Activated naive CD8-positive, alpha-beta T cell treated with anti-CD3 and anti-CD28 coated beads, Interleukin-2, amount 50 U/mL, for 24 hours (primary cell): Measurements from ENCODE around the gene TMCO6.
"Not testable (repeated sequence)": the region's sequence is repeated elsewhere in the genome, so short reads cannot be mapped to it uniquely, and the experiment has no call there.

Experiments
- ATAC-seq: fragments of 150-1000 bp; cut with Tn5 transposase; one replicate; pipeline ENCODE4 v1.10.0; 2021
- DNase-seq: peaks from one replicate; pipeline ENCODE4 v3.0.0; 2021
- H3K27ac Mint-ChIP-seq: one replicate; pipeline ENCODE4 v1.8.0; 2021; ENCODE audit warnings: mild to moderate bottlenecking, mixed read lengths
- H3K27me3 Mint-ChIP-seq: one replicate; pipeline ENCODE4 v1.8.0; 2021; ENCODE audit warnings: mixed read lengths
- H3K36me3 Mint-ChIP-seq: one replicate; pipeline ENCODE4 v1.8.0; 2021; ENCODE audit warnings: low read depth, mixed read lengths
- H3K4me1 Mint-ChIP-seq: one replicate; pipeline ENCODE4 v1.8.0; 2021; ENCODE audit warnings: mixed read lengths
- H3K4me3 Mint-ChIP-seq: one replicate; pipeline ENCODE4 v1.8.0; 2021; ENCODE audit warnings: mild to moderate bottlenecking, moderate library complexity, mixed read lengths
- H3K9me3 Mint-ChIP-seq: one replicate; pipeline ENCODE4 v1.8.0; 2021; ENCODE audit warnings: mixed read lengths

TMCO6 gene

GRCh38 chr5:140609126-140609525 is 30.1 kb upstream of the TMCO6 start:
- Mint-ChIP-seq H3K4me1 (peaks cover 11% of the 10 kb centered on the region), H3K4me3 (no peak overlapping the region), H3K36me3 (no peaks in the 10 kb centered on the region), H3K27me3 (peaks cover 11% of the 10 kb centered on the region), H3K9me3 (no peaks in the 10 kb centered on the region), H3K27ac (no peak overlapping the region)
- DNase-seq: no peak
- no peak for ATAC-seq

GRCh38 chr5:140611020-140611521 is 28.2 kb upstream of the TMCO6 start:
- H3K9me3 Mint-ChIP-seq: no peaks in the 10 kb centered on the region
- ATAC-seq (no peak), DNase-seq (no peak)
- H3K27me3 Mint-ChIP-seq: peaks cover 11% of the 10 kb centered on the region
- peaks cover 11% of the 10 kb centered on the region for H3K4me1 Mint-ChIP-seq
- H3K36me3 Mint-ChIP-seq: no peaks in the 10 kb centered on the region
- no peak overlapping the region for H3K4me3 Mint-ChIP-seq
- no peak overlapping the region for H3K27ac Mint-ChIP-seq

GRCh38 chr5:140622301-140622700 is 16.9 kb upstream of the TMCO6 start:
- no peaks in the 10 kb centered on the region for H3K36me3 Mint-ChIP-seq
- ATAC-seq (no peak), DNase-seq (no peak)
- no peak overlapping the region for H3K27ac Mint-ChIP-seq
- H3K4me1 Mint-ChIP-seq: no peaks in the 10 kb centered on the region
- no peak overlapping the region for H3K4me3 Mint-ChIP-seq
- peaks cover 3% of the 10 kb centered on the region for H3K9me3 Mint-ChIP-seq
- H3K27me3 Mint-ChIP-seq: peaks cover 17% of the 10 kb centered on the region

- Mint-ChIP-seq H3K9me3 (peaks cover 10% of the 10 kb centered on the region), H3K27me3 (peaks cover 20% of the 10 kb centered on the region)
- not testable (repeated sequence) for H3K27ac Mint-ChIP-seq, DNase-seq, H3K36me3 Mint-ChIP-seq, H3K4me1 Mint-ChIP-seq, ATAC-seq, H3K4me3 Mint-ChIP-seq
These were observed 16.2 kb upstream of the TMCO6 start for GRCh38 chr5:140623061-140623460.

- H3K27me3 Mint-ChIP-seq: peaks cover 15% of the 10 kb centered on the region
- not testable (repeated sequence) for H3K4me3 Mint-ChIP-seq, ATAC-seq, H3K36me3 Mint-ChIP-seq, DNase-seq, H3K4me1 Mint-ChIP-seq, H3K27ac Mint-ChIP-seq
- H3K9me3 Mint-ChIP-seq: peaks cover 13% of the 10 kb centered on the region
These were observed 14.4 kb upstream of the TMCO6 start for GRCh38 chr5:140624886-140625285.

- DNase-seq: no peak
- no peak for ATAC-seq
- Mint-ChIP-seq H3K9me3 (peaks cover 13% of the 10 kb centered on the region), H3K36me3 (peaks cover 2% of the 10 kb centered on the region), H3K4me1 (peaks cover 13% of the 10 kb centered on the region), H3K27me3 (peaks cover 16% of the 10 kb centered on the region), H3K4me3 (no peak overlapping the region), H3K27ac (no peak overlapping the region)
These were observed 11.3 kb upstream of the TMCO6 start for GRCh38 chr5:140627972-140628371.

- peaks cover 22% of the 10 kb centered on the region for H3K27me3 Mint-ChIP-seq
- ATAC-seq (no peak), DNase-seq (no peak)
- H3K27ac Mint-ChIP-seq: no peak overlapping the region
- no peak overlapping the region for H3K4me3 Mint-ChIP-seq
- peaks cover 20% of the 10 kb centered on the region for H3K4me1 Mint-ChIP-seq
- peaks cover 13% of the 10 kb centered on the region for H3K9me3 Mint-ChIP-seq
- peaks cover 2% of the 10 kb centered on the region for H3K36me3 Mint-ChIP-seq
These were observed 10.5 kb upstream of the TMCO6 start for GRCh38 chr5:140628711-140629110.

- Mint-ChIP-seq H3K27ac (no peak overlapping the region), H3K4me3 (no peak overlapping the region), H3K27me3 (peaks cover 24% of the 10 kb centered on the region), H3K4me1 (peaks cover 33% of the 10 kb centered on the region), H3K36me3 (peaks cover 2% of the 10 kb centered on the region), H3K9me3 (peaks cover 13% of the 10 kb centered on the region)
- DNase-seq (no peak), ATAC-seq (no peak)
These were observed 8.8 kb upstream of the TMCO6 start for GRCh38 chr5:140630292-140631035.

- Mint-ChIP-seq H3K4me1 (peaks cover 33% of the 10 kb centered on the region), H3K27me3 (peaks cover 24% of the 10 kb centered on the region), H3K27ac (no peak overlapping the region), H3K9me3 (peaks cover 13% of the 10 kb centered on the region), H3K4me3 (peak overlapping the region; percentile 25), H3K36me3 (peaks cover 2% of the 10 kb centered on the region)
- DNase-seq (no peak), ATAC-seq (no peak)
These were observed 8.2 kb upstream of the TMCO6 start for GRCh38 chr5:140631036-140631417.

GRCh38 chr5:140631831-140632365 is 7.4 kb upstream of the TMCO6 start:
- peaks cover 33% of the 10 kb centered on the region for H3K4me1 Mint-ChIP-seq
- peaks cover 2% of the 10 kb centered on the region for H3K36me3 Mint-ChIP-seq
- peak; percentile 20 for ATAC-seq
- peak overlapping the region; percentile 75 for H3K4me3 Mint-ChIP-seq
- peaks cover 13% of the 10 kb centered on the region for H3K9me3 Mint-ChIP-seq
- no peak for DNase-seq
- H3K27me3 Mint-ChIP-seq: peaks cover 24% of the 10 kb centered on the region
- no peak overlapping the region for H3K27ac Mint-ChIP-seq

- Mint-ChIP-seq H3K4me1 (peaks cover 33% of the 10 kb centered on the region), H3K36me3 (peaks cover 2% of the 10 kb centered on the region), H3K9me3 (peaks cover 9% of the 10 kb centered on the region), H3K27me3 (peaks cover 23% of the 10 kb centered on the region), H3K27ac (peak overlapping the region; percentile 49), H3K4me3 (peak overlapping the region; percentile 75)
- ATAC-seq: peak; percentile 68
- peak; percentile 50 for DNase-seq
These were observed 6.8 kb upstream of the TMCO6 start for GRCh38 chr5:140632366-140633020.

- peak; percentile 7 for ATAC-seq
- Mint-ChIP-seq H3K27me3 (peaks cover 22% of the 10 kb centered on the region), H3K4me3 (peak within 1 kb of the TSS; percentile 75), H3K4me1 (peaks cover 34% of the 10 kb centered on the region), H3K36me3 (peaks cover 2% of the 10 kb centered on the region), H3K9me3 (peaks cover 3% of the 10 kb centered on the region), H3K27ac (peak within 1 kb of the TSS; percentile 49)
- DNase-seq: peak; percentile 25
These were observed 6.2 kb upstream of the TMCO6 start, which contains the start of gene CD14 for GRCh38 chr5:140633021-140633471. Gene CD14, minus strand, starts transcription at chr5:140633175. Its CDS starts 104 bp downstream, at chr5:140633071.

GRCh38 chr5:140633501-140633900 is 5.8 kb upstream of the TMCO6 start:
- Mint-ChIP-seq H3K4me1 (peaks cover 36% of the 10 kb centered on the region), H3K27me3 (peaks cover 22% of the 10 kb centered on the region), H3K4me3 (peak overlapping the region; percentile 75), H3K36me3 (no peaks in the 10 kb centered on the region), H3K9me3 (no peaks in the 10 kb centered on the region), H3K27ac (no peak overlapping the region)
- ATAC-seq (no peak), DNase-seq (no peak)

GRCh38 chr5:140634103-140634502 is 5.1 kb upstream of the TMCO6 start:
- Mint-ChIP-seq H3K4me3 (no peak overlapping the region), H3K27ac (no peak overlapping the region), H3K4me1 (peaks cover 42% of the 10 kb centered on the region), H3K9me3 (no peaks in the 10 kb centered on the region), H3K27me3 (peaks cover 22% of the 10 kb centered on the region), H3K36me3 (no peaks in the 10 kb centered on the region)
- no peak for DNase-seq
- ATAC-seq: no peak
